BJ (cell line): ENCODE data around the gene WDR90. TPM values are rescaled to one million over a fixed set of nuclear protein-coding genes. Genes with fewer than 3 reads are reported as not detected.
A peak's percentile ranks its signal among the peaks of the same experiment; 100 is the strongest.
"Not testable (repeated sequence)": the region's sequence is repeated elsewhere in the genome, so short reads cannot be mapped to it uniquely, and the experiment has no call there.

Experiments used
- CTCF ChIA-PET: fragments of 350-600 bp; formaldehyde crosslinking; extraction: SDS; loops from one replicate; lab custom pipeline; 2021; ENCODE audit warnings: antibody characterized with exemption, inconsistent platforms; lab: Yijun Ruan, JAX
- POLR2A ChIA-PET: fragments of 300-600 bp; sonication (Branson Sonifier 250); formaldehyde crosslinking; extraction: SDS; loops from one replicate; lab custom pipeline; 2021; ENCODE audit warnings: antibody characterized with exemption; lab: Charles Lee
- DNase-seq: peaks from one replicate; pipeline ENCODE4 v3.0.0-alpha.2; 2011; ENCODE audit warnings: low read depth
- H3K27me3 ChIP-seq: 2 replicates; pipeline ENCODE4 v1.6.0; 2011; ENCODE audit warnings: low read length; ENCODE audit not compliant: control insufficient read depth, insufficient read depth
- H3K36me3 ChIP-seq: 2 replicates; pipeline ENCODE4 v1.5.1; 2011; ENCODE audit warnings: low read length; ENCODE audit not compliant: control insufficient read depth, insufficient read depth
- H3K4me3 ChIP-seq: 2 replicates; pipeline ENCODE4 v1.5.1; 2011; ENCODE audit warnings: low read depth, mild to moderate bottlenecking, control low read depth, low read length
- CTCF ChIP-seq: IDR thresholded peaks from 2 replicates; pipeline ENCODE4 v1.5.1; 2011; ENCODE audit warnings: low read depth, mild to moderate bottlenecking, control low read depth, inconsistent platforms, low read length, moderate library complexity; ENCODE audit not compliant: insufficient read depth
- polyA plus RNA-seq: library from polyadenylated mRNA; depleted of rRNA; stranded (reverse); fragments of >200 nt; gene quantifications from 2 replicates; pipeline ENCODE4 v1.2.3, GENCODE V29; 2011

The WDR90 gene
- polyA plus RNA-seq, 1 experiment: 10.0 TPM

- Histone ChIP-seq H3K4me3 (peak overlapping the region; percentile 76), H3K36me3 (peaks cover 5% of the 10 kb centered on the region), H3K27me3 (peaks cover 10% of the 10 kb centered on the region)
- CTCF ChIA-PET: interaction anchor here (0.6 to 1.5 kb wide), 5 partner anchors 12 to 97 kb away, joined by 3 to 4 read pairs (median 3); partner anchors contain the start of gene RHOT2
- POLR2A ChIA-PET: no interaction called here
- DNase-seq: no peak
- no peak for TF ChIP-seq CTCF
Measured at GRCh38 chr16:689175-689897, 40.2 kb downstream of the WDR90 start.

- H3K36me3 ChIP-seq, CTCF ChIA-PET, H3K4me3 ChIP-seq, DNase-seq, POLR2A ChIA-PET: not testable (repeated sequence)
- H3K27me3 ChIP-seq: peaks cover 18% of the 10 kb centered on the region
Measured at GRCh38 chr16:691242-691641, 42.1 kb downstream of the WDR90 start.

- Histone ChIP-seq H3K36me3 (no peaks in the 10 kb centered on the region), H3K4me3 (no peak overlapping the region), H3K27me3 (peaks cover 21% of the 10 kb centered on the region)
- CTCF ChIA-PET: no interaction called here
- no peak for TF ChIP-seq CTCF
- DNase-seq: no peak
- POLR2A ChIA-PET: no interaction called here
Measured at GRCh38 chr16:692356-693108, 43.4 kb downstream of the WDR90 start.

- CTCF ChIA-PET: no interaction called here
- Histone ChIP-seq H3K27me3 (peaks cover 21% of the 10 kb centered on the region), H3K4me3 (no peak overlapping the region), H3K36me3 (no peaks in the 10 kb centered on the region)
- TF ChIP-seq CTCF: no peak
- DNase-seq: no peak
- POLR2A ChIA-PET: no interaction called here
Measured at GRCh38 chr16:693364-693763, 44.2 kb downstream of the WDR90 start.

GRCh38 chr16:693766-694165 lies 44.6 kb downstream of the WDR90 start:
- POLR2A ChIA-PET: no interaction called here

More at GRCh38 chr16:693766-694165, 44.6 kb downstream of the WDR90 start:
- H3K36me3 ChIP-seq: no peaks in the 10 kb centered on the region
- no peak for TF ChIP-seq CTCF
- no peak overlapping the region for H3K4me3 ChIP-seq
- CTCF ChIA-PET: no interaction called here
- peaks cover 21% of the 10 kb centered on the region for H3K27me3 ChIP-seq
- no peak for DNase-seq
